ENCODE data around the gene SOCS4.
A peak's percentile ranks its signal among the peaks of the same experiment; 100 is the strongest.
"Not testable (repeated sequence)": the region's sequence is repeated elsewhere in the genome, so short reads cannot be mapped to it uniquely, and the experiment has no call there.

SOCS4 gene

DNA sequence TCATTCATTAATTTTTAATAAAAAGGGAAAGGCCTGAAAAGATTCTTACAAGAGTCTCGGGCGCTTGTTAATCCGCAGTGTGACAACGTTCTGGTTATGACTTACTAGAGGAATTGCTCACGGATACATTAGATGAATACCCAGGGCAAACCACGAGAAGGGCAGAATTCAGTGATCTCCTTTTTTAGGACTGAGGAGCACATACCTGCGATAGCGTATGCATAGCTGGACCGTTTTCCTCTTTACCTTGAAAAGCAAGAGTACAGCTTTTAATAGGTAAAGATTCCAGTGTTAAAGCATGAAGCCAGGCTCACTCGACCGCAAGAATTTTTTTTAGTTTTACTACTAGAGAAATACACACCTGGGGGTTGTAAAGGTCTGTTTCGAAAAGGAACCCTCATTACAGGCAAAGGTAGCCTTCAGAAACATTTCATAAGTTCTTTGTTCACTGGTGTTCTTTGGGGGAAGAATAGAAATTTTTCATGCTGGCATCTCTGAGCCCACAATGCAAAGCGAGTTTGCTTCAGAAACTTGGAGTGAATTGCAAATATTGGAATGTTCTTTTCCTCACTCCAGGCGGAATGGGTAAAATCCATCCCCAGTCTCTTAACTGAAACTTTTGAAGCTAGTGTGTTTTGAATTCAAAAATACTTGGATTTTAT, 25.4 kb downstream of the SOCS4 start:
- DNase-seq = no peak

DNA sequence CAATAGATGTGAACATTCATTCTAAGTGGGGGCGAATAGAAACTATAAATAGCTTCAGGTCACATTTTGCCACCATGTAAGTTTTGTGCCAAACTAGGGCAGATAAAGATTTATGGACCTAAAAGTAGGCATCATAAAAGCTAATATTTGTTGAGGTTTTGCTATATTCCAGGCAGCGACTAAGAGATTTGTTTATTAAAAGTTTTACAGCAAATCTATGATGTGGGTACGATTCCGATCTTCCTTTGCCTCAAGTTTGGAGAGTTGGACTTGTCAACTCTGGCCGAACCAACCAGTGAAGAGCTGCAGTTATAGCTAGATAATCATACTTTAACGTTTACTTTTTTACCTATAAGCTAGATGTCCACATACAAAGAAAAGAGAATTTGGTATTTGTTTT, 26.0 kb downstream of the SOCS4 start:
- no peak for DNase-seq

DNA sequence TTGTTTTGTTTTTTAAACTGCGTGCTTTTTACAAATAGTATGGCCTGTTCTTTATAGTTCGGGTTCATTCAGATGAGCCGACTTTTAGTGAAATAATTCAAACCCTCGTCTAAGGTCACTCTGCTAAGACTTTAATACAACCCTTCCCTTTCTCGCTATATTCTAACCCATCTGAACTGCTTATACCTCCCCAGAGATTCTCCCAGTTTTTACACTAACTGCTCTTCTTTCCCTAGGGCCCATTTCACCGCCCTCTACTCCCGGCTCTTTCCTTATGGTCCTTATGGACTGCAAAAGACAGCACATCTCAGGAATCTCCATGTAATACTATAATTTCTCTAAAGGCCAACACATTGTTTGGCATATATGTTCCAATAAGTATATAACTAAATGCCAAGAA, 26.5 kb downstream of the SOCS4 start:
- DNase-seq = no peak

GRCh38 chr14:55054098-55054497, 27.1 kb downstream of the SOCS4 start:
- DNase-seq = no peak

GRCh38 chr14:55057919-55058318, 30.9 kb downstream of the SOCS4 start:
- DNase-seq = no peak

DNA sequence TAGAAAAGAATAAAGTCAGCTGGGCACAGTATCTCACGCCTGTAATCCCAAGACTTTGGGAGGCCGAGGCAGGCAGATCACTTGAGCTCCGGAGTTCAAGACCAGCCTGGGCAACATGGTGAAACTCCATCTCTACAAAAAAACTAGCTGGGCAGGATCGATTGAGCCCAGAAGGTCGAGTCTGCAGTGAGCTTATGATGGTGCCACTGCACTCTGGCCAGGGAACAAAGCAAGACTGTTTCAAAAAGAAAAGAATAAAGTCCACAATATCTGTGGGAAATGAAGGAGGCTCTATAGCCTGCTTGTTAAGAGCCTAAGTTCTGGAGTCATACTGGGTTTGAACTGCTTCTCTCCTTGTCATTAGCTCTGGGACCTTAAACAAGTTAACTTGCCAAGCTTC, 32.3 kb downstream of the SOCS4 start:
- no peak for DNase-seq

GRCh38 chr14:55062517-55063351, 35.7 kb downstream of the SOCS4 start:
- no peak for DNase-seq

DNA sequence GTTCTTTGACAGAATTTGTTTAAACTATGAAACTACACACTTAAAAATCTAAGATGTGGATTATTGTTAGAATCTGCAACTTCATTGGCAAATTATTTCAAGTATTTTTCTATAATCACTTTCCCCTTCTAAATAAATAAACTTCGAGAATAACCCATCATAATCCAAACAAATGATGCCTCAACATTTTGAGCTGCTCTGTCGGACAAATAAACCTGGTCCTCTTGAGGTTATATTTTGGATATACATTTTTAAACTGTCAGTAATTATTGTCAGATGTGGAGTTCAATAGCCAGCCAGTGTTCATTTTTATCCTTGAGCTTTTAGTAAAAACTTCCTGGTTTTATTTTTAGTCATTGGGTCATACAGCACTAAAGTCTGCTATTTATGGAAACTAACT, 37.9 kb downstream of the SOCS4 start:
- DNase-seq = not testable (repeated sequence)

GRCh38 chr14:55065411-55065810, 38.4 kb downstream of the SOCS4 start:
- DNase-seq = no peak

- DNase-seq = no peak
These were observed 39.2 kb downstream of the SOCS4 start for GRCh38 chr14:55066223-55066622.

DNA sequence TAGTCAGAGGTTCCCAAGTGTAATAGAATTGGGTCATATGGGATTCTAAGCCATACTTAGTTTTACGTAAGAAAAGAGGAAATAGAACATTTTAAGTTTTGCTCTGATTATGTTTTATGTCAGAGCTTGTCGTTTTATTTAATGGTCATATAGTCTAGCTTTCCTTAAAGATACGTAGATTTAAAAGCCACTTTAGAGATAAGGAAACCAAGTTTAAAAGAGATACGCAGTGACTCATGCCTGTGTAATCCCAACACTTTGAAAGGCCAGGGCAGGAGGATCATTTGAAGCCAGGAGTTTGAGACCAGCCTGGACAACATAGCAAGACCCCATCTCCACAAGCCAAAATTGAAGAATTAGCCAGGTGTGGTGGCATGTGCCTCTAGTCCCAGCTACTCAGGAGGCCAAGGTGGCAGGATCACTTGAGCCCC, 44.0 kb downstream of the SOCS4 start:
- DNase-seq = no peak

GRCh38 chr14:55071870-55072640, 45.0 kb downstream of the SOCS4 start:
- peak; percentile 25 for DNase-seq

- DNase-seq = no peak
These were observed 46.8 kb downstream of the SOCS4 start for GRCh38 chr14:55073856-55074255.

GRCh38 chr14:55074662-55075061, 47.6 kb downstream of the SOCS4 start:
- DNase-seq = no peak

GRCh38 chr14:55075628-55076175, 48.7 kb downstream of the SOCS4 start:
- DNase-seq = no peak

DNA sequence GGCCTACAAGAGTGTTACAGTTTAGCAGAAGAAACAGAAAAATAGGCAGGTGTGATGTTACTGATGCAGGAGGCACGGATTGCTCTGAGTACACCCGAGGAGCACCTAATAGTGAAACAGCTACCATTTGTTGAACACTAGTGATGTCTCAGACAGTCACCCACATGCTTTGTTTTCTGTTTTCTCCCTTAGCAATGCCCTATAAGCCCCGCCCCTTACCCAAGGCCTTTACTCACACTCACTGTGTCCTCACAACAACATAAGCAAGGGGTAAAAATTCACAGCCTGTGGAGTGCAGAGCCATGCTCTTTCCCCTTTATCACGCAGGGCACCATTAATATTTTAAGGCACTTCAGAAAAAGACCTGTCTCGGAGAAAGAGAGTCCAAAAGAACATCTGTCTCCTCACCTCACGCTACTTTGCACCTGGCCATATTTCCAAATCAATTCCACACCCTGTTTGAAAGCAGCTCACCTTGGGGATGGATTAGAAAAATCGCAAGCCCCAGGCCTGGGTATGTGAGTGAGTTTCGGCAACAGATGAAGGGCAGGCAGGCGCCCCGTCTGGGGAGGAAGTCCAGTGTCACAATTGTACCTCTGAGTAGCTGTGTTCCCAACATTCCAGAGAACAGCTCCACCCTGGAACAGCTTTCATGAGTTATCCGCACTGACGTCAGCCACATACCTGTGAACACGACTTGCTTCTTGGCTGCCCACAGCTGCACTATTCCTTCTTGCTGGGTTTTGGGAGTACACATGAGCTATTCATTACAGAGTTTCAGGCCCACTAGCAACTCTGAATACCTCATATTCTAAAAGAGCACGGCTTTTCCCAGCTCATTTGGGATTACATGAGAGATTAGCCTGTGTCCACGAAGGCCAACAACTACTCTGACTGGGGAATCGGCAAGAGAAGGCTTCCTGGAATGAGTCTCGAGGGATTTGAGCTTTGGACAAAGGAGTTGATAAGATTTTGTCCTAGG, 50.4 kb downstream of the SOCS4 start:
- peak; percentile 34 for DNase-seq

GRCh38 chr14:55079961-55080360, 52.9 kb downstream of the SOCS4 start:
- not testable (repeated sequence) for DNase-seq

DNA sequence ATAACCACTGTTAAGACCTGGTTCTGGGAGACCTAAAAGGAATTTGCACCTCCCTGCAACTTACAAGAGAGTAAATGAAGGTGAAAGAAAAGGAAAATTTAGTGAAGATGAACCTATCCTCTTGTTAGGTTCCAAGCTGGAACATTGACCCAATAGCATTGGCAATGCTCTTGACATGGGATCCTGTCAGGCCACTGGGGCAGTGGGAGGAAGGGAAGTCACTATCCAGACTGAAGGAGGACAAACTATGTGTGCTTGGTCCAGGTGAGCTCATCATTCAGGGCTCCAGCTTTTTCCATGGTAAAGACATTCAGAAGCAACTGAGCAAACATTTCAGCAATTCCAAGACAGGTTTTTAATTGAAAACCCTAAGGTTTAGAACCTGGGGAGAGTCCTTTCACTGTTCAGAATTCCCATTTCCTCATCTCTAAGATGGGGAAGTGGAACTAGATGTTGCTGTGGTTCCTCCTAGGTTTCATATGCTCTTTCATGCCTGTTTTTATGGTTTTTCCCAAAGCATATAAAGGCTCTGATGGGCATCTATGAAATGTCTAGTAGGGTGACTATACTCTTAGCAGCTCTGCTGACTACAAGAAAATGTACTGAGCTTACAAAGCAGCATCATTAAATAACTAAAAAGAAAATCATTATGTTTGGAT, 57.5 kb downstream of the SOCS4 start:
- DNase-seq = no peak

DNA sequence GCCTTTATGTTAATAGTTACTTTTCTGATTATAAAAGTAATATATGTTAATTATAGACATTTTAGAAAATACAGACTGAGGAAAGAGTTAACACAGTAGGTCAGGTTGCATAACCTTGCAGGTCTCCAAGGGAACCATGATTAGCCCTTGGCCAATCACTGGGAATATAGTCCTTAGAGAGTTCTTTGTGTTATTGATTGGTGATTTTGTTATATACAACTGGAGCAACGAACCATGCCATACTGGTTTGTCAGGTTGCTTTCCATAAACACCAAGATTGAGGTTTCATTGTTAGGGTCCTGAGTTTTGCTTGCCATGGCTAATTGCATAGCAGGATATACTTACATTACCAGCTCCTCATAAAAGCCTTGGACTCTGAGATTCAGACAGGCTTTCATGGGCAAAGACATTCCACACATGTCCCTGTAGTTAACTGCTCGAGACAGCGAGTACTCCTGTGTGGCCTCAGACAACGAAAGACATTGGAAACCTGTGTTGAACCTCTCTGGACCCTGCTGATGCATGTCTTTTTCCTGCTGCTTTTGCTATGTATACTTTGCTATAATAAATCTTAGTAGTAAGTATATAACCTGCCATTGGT, 58.1 kb downstream of the SOCS4 start:
- no peak for DNase-seq

GRCh38 chr14:55086938-55087337, 59.9 kb downstream of the SOCS4 start:
- no peak for DNase-seq

DNA sequence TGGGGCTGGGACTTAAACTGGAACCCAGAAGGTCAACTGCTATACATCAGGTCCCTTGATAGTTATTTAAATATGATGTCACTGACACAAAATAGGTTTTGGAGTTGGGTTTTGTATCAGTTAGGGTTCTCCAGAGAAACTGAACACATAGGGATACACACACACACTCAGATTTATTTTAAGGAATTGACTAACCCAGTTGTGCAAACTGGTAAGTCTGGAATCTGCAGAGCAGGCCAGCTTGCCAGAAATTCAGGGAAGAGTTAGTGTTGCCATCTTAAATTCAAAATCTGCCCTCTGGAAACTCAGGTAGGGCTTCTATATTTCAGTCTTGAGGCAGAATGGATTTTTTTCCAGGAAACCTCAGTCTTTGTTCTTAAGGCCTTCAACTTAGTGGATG, 61.3 kb downstream of the SOCS4 start:
- no peak for DNase-seq
